ENCODE measurements around the gene CTNNAL1. TPM values are rescaled to one million over a fixed set of nuclear protein-coding genes. Genes with fewer than 3 reads are reported as not detected.

Gene CTNNAL1
- total and polyA plus RNA-seq, 9 of the 15 experiments (the other 6 are each of a cell fraction or from before 2014, with no cell fraction given): 23.2 to 78.0 (median 46.7) TPM

DNA sequence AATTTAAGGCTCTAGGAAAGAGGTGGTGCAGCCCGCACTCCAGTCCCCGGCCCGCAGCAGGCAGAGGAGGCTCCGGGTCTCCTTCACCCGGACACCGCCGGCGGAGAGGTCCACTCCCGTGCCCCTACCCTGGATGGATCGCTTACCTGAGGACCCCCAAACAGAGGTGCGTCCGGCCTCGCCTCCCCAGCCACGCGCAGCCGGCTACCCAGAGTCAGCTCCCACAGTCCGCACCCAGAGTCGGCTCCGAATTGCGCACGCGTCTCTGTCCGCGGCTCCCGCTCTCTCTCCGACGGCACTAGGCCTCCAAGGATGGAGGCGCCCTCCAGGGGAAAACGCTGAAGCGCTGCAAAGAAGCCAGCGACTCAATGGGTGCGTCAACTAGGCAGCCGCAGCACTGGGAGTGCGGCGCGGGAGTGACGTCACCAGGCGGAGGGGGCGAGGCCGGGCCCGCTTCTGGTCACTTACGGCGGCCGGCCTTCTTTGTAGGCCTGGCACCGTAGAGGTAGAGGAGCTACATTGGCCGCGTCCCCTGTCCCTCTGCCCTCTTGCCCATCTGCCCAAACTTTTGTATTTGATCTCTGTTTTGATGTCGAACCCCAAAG is 79.5 kb downstream of the CTNNAL1 start, which contains the start of gene ELP1 (continued):
- TF ChIP-seq, protein P1, sequence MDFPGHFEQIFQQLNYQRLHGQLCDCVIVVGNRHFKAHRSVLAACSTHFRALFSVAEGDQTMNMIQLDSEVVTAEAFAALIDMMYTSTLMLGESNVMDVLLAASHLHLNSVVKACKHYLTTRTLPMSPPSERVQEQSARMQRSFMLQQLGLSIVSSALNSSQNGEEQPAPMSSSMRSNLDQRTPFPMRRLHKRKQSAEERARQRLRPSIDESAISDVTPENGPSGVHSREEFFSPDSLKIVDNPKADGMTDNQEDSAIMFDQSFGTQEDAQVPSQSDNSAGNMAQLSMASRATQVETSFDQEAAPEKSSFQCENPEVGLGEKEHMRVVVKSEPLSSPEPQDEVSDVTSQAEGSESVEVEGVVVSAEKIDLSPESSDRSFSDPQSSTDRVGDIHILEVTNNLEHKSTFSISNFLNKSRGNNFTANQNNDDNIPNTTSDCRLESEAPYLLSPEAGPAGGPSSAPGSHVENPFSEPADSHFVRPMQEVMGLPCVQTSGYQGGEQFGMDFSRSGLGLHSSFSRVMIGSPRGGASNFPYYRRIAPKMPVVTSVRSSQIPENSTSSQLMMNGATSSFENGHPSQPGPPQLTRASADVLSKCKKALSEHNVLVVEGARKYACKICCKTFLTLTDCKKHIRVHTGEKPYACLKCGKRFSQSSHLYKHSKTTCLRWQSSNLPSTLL (IDR thresholded peaks at IDR 0.05): no peak
- no peak for TF ChIP-seq RBM14 (IDR thresholded peaks at IDR 0.05; ENCODE audit: borderline replicate concordance, insufficient read depth, low read depth, low read length)
- no peak for TF ChIP-seq MAFG (tag; conservative IDR thresholded peaks at IDR 0.05)
- no peak for TF ChIP-seq PCBP1 (IDR thresholded peaks at IDR 0.05; ENCODE audit: low read depth, low read length, poor library complexity, severe bottlenecking)
- TF ChIP-seq TEAD4 (IDR thresholded peaks at IDR 0.05; ENCODE audit: low read length): no peak
- TF ChIP-seq TEAD4 (CRISPR knock-in tag; IDR thresholded peaks at IDR 0.05; ENCODE audit: borderline replicate concordance): no peak; the same call in 1 of the 2 replicates
- no peak for TF ChIP-seq SMAD2 (IDR thresholded peaks at IDR 0.05; ENCODE audit: low read depth, low read length)
- no peak for TF ChIP-seq ZC3H4 (CRISPR knock-in tag; IDR thresholded peaks at IDR 0.05; ENCODE audit: borderline replicate concordance)
- TF ChIP-seq, protein P2, sequence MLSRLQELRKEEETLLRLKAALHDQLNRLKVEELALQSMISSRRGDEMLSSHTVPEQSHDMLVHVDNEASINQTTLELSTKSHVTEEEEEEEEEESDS (CRISPR knock-in tag; IDR thresholded peaks at IDR 0.05): no peak
- TF ChIP-seq GTF2E2 (tag; IDR thresholded peaks at IDR 0.05): 0 out of 2 replicates have a peak, but pooled peaks have one; percentile 58
- no peak for TF ChIP-seq ZNF124 (CRISPR knock-in tag; IDR thresholded peaks at IDR 0.05)
- TF ChIP-seq ESRRA (IDR thresholded peaks at IDR 0.05; ENCODE audit: borderline replicate concordance, low read depth): no peak; the same call in 1 of the 2 replicates
- peak; percentile 70 for TF ChIP-seq BHLHE40 (IDR thresholded peaks at IDR 0.05; ENCODE audit: low read length)
- TF ChIP-seq CBX2 (IDR thresholded peaks at IDR 0.05; ENCODE audit: insufficient read depth, low read length, poor library complexity, severe bottlenecking): no peak
- no peak for TF ChIP-seq ZNF347 (CRISPR knock-in tag; IDR thresholded peaks at IDR 0.05; ENCODE audit: low read depth)
- no peak for TF ChIP-seq TCFL5 (CRISPR knock-in tag; conservative IDR thresholded peaks at IDR 0.05)
- TF ChIP-seq STAT5A (IDR thresholded peaks at IDR 0.05; ENCODE audit: borderline replicate concordance, low read length): no peak; the same call in 1 of the 2 replicates
- TF ChIP-seq, protein P3, sequence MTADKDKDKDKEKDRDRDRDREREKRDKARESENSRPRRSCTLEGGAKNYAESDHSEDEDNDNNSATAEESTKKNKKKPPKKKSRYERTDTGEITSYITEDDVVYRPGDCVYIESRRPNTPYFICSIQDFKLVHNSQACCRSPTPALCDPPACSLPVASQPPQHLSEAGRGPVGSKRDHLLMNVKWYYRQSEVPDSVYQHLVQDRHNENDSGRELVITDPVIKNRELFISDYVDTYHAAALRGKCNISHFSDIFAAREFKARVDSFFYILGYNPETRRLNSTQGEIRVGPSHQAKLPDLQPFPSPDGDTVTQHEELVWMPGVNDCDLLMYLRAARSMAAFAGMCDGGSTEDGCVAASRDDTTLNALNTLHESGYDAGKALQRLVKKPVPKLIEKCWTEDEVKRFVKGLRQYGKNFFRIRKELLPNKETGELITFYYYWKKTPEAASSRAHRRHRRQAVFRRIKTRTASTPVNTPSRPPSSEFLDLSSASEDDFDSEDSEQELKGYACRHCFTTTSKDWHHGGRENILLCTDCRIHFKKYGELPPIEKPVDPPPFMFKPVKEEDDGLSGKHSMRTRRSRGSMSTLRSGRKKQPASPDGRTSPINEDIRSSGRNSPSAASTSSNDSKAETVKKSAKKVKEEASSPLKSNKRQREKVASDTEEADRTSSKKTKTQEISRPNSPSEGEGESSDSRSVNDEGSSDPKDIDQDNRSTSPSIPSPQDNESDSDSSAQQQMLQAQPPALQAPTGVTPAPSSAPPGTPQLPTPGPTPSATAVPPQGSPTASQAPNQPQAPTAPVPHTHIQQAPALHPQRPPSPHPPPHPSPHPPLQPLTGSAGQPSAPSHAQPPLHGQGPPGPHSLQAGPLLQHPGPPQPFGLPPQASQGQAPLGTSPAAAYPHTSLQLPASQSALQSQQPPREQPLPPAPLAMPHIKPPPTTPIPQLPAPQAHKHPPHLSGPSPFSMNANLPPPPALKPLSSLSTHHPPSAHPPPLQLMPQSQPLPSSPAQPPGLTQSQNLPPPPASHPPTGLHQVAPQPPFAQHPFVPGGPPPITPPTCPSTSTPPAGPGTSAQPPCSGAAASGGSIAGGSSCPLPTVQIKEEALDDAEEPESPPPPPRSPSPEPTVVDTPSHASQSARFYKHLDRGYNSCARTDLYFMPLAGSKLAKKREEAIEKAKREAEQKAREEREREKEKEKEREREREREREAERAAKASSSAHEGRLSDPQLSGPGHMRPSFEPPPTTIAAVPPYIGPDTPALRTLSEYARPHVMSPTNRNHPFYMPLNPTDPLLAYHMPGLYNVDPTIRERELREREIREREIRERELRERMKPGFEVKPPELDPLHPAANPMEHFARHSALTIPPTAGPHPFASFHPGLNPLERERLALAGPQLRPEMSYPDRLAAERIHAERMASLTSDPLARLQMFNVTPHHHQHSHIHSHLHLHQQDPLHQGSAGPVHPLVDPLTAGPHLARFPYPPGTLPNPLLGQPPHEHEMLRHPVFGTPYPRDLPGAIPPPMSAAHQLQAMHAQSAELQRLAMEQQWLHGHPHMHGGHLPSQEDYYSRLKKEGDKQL (CRISPR knock-in tag; IDR thresholded peaks at IDR 0.05; ENCODE audit: borderline replicate concordance): 0 out of 2 replicates have a peak, but pooled peaks have one; percentile 56
- no peak; the same call in 1 of the 2 replicates for TF ChIP-seq ZSCAN29 (IDR thresholded peaks at IDR 0.05)
- TF ChIP-seq KDM5B (IDR thresholded peaks at IDR 0.05; ENCODE audit: insufficient replicate concordance, low read depth, low read length): peak; percentile 71
- no peak for TF ChIP-seq GTF2F1 (IDR thresholded peaks at IDR 0.05; ENCODE audit: low read depth, low read length)
